ENCODE measurements around the gene NDUFV1. TPM values are rescaled to one million over a fixed set of nuclear protein-coding genes. Genes with fewer than 3 reads are reported as not detected.
A peak's percentile ranks its signal among the peaks of the same experiment; 100 is the strongest.

NDUFV1 gene
- total RNA-seq, 1 donor from 2014 or later: 191 TPM

- Mint-ChIP-seq H3K9me3 (no peaks in the 10 kb centered on the region), H3K4me3 (no peak overlapping the region), H3K27me3 (ENCODE audit: low read depth) (no peaks in the 10 kb centered on the region), H3K27ac (ENCODE audit: unreplicated experiment) (no peak overlapping the region), H3K4me1 (no peaks in the 10 kb centered on the region), H3K36me3 (ENCODE audit: low read depth) (no peaks in the 10 kb centered on the region)
- TF ChIP-seq, protein P1, sequence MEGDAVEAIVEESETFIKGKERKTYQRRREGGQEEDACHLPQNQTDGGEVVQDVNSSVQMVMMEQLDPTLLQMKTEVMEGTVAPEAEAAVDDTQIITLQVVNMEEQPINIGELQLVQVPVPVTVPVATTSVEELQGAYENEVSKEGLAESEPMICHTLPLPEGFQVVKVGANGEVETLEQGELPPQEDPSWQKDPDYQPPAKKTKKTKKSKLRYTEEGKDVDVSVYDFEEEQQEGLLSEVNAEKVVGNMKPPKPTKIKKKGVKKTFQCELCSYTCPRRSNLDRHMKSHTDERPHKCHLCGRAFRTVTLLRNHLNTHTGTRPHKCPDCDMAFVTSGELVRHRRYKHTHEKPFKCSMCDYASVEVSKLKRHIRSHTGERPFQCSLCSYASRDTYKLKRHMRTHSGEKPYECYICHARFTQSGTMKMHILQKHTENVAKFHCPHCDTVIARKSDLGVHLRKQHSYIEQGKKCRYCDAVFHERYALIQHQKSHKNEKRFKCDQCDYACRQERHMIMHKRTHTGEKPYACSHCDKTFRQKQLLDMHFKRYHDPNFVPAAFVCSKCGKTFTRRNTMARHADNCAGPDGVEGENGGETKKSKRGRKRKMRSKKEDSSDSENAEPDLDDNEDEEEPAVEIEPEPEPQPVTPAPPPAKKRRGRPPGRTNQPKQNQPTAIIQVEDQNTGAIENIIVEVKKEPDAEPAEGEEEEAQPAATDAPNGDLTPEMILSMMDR (conservative IDR thresholded peaks at IDR 0.05): no peak
- no peak for DNase-seq (ENCODE audit: low read depth, low spot score)
Observed at GRCh38 chr11:67642173-67643120, 35.7 kb downstream of the NDUFV1 start.

DNA sequence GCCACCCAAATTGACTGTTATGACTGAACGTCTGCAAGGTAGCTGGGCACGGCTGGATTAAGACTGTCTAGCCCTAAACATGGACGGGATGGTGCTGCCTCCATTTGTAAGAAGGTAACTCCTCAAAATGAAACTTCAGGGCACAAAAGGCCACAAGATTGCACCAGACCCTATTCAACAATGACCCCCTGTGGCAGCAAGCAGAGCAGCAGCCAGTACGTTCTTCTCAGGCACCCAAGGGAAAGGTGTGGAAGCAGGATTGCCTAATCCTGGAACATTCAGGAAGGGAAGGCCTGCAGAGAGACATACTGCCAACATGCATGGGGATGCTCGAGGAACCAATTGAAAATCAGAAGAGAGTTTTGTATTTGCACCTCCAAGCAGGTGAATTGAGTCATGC is 37.3 kb downstream of the NDUFV1 start:
- H3K27ac Mint-ChIP-seq (ENCODE audit: unreplicated experiment): no peak overlapping the region
- TF ChIP-seq, protein P1 (conservative IDR thresholded peaks at IDR 0.05): peak; percentile 41
- H3K27me3 Mint-ChIP-seq (ENCODE audit: low read depth): no peaks in the 10 kb centered on the region
- no peaks in the 10 kb centered on the region for H3K36me3 Mint-ChIP-seq (ENCODE audit: low read depth)
- DNase-seq (ENCODE audit: low read depth, low spot score): no peak
- H3K9me3 Mint-ChIP-seq: no peaks in the 10 kb centered on the region
- no peak overlapping the region for H3K4me3 Mint-ChIP-seq
- H3K4me1 Mint-ChIP-seq: no peaks in the 10 kb centered on the region

GRCh38 chr11:67644472-67645418 is 38.0 kb downstream of the NDUFV1 start:
- H3K4me1 Mint-ChIP-seq: no peaks in the 10 kb centered on the region
- TF ChIP-seq, protein P1 (conservative IDR thresholded peaks at IDR 0.05): no peak
- H3K27me3 Mint-ChIP-seq (ENCODE audit: low read depth): no peaks in the 10 kb centered on the region
- H3K27ac Mint-ChIP-seq (ENCODE audit: unreplicated experiment): no peak overlapping the region
- no peaks in the 10 kb centered on the region for H3K9me3 Mint-ChIP-seq
- H3K4me3 Mint-ChIP-seq: no peak overlapping the region
- H3K36me3 Mint-ChIP-seq (ENCODE audit: low read depth): no peaks in the 10 kb centered on the region
- DNase-seq (ENCODE audit: low read depth, low spot score): no peak

- DNase-seq (ENCODE audit: low read depth, low spot score): no peak
- no peaks in the 10 kb centered on the region for H3K27me3 Mint-ChIP-seq (ENCODE audit: low read depth)
- TF ChIP-seq, protein P1 (conservative IDR thresholded peaks at IDR 0.05): no peak
- H3K27ac Mint-ChIP-seq (ENCODE audit: unreplicated experiment): no peak overlapping the region
- peaks cover 4% of the 10 kb centered on the region for H3K4me1 Mint-ChIP-seq
- no peaks in the 10 kb centered on the region for H3K9me3 Mint-ChIP-seq
- H3K36me3 Mint-ChIP-seq (ENCODE audit: low read depth): no peaks in the 10 kb centered on the region
- H3K4me3 Mint-ChIP-seq: no peak overlapping the region
Observed at GRCh38 chr11:67645521-67646461, 39.1 kb downstream of the NDUFV1 start.

Data from neural crest cell (in vitro differentiated cells).